EL (cell line): ENCODE data around the gene ALDH8A1.
"Not testable (repeated sequence)": the region's sequence is repeated elsewhere in the genome, so short reads cannot be mapped to it uniquely, and the experiment has no call there.

Experiments
- DNase-seq: peaks from one replicate; pipeline ENCODE4 v3.0.0-alpha.2; 2016

ALDH8A1 gene

DNA sequence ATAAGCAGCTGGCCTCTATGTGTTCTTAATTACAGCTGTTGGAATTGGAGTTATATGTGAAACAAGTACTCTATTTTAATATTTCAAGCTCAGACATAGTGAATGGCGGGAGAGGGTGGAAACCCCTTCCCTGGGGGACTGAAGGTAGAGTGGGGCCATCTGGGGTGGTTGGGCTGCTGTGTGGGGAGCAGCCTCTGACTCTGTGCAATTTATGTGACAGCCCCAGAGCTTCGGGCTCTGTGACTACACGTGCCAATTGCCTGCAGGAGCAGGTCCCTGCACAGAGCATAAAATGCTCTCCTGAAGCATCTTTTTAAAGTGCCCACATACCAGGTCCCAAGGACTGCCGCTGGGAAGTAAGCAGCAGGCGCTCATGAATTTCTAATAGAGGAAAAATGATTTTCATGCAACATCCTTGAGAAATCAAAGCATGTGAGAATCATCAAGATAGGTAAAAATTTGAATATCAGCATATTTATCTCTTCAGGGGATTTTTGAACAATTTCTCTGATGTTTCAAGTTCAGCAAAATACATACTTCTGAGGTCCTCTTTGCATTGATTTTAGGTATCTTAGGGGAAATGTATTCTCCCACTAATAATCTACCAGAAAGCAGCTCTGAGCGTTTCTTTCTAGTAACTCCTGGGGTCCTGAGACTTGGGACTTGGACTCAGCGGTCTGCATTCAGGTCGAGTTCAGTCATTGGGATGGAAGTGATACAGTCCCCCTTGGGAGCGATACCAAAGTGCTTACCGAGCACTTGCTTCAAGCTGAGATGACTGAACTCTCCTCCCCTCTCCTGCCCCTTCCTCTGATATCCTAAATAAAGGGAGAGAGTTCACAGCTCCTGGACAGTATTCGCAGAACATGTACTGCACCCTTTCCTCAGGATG lies 40.0 kb downstream of the ALDH8A1 start:
- DNase-seq: no peak

GRCh38 chr6:134908906-134909516 lies 40.9 kb downstream of the ALDH8A1 start:
- DNase-seq: peak; percentile 99

- DNase-seq: not testable (repeated sequence)
Measured at GRCh38 chr6:134904731-134905130, 45.2 kb downstream of the ALDH8A1 start.

DNA sequence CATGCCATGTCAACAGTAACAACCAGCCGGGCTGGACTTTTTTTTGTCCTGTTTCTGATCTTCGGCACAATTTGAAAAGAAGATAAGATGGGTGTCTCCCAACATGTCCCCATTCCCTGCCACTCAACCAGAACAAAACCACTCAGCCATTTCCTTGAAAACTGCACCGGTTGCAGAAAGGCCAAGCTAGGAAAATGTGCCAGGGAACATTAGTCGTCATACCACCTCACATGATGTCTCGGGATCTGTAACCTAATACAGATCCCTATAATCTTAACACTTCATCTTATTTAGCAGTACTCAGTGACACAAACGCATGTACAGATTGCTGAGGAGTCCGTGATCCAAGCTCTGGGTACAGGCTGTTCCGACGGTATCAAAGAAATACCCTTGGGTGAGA lies 46.5 kb downstream of the ALDH8A1 start:
- DNase-seq: no peak

DNA sequence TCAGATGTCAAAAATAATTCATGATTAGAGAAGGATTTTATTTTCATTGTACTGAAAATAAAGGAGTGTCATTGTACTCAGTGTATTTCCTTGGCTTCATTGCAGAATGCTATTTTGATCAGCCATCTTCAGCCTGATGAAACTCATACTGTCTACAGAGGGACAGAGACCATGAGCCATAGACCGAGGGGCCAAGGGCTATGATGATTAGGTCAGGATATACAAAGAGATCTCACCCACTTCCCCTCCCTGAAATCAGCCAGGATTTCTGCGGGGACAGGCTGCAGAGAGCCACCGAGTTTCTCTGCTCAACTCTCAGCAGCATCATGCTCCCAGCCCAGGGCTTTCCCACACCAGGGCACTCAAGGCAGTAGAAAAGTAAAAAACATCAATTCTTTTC lies 47.0 kb downstream of the ALDH8A1 start:
- DNase-seq: no peak

DNA sequence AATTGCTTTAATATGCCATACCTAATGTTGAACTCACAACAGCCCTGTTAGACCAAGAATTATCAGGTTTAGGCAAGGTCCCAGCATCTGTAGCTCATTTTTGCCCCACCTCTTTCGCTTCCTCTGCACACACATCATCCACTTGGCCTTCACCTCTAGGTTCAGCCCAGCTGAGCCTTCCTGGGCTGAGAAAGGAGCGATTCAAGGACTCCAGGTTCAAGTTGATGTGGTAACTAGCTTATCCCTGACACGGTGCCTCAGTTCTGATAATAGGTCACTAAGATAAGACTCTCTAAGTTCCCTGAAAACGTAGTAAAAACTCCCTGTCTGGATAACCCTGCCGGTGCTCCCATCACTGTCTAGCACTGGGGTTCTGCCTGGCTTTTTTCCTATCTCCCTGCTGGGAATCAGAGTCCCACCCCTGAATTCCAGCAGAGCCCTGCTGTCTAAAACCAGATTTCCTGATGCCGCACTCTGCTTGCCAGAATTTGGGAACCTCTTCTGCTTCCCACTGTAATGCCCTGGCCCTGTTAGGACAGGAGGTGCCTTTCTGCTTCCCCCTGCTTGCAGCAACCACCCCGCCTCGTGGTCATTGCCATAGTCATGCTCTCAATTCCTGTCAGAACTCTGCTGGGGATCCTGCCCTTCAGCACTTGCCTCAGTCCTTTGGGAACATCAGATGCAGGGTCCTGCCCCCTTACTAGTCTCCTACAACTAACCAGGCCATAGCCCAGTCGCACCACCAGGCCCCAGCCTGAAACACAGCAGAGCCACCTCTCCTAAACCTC lies 47.6 kb downstream of the ALDH8A1 start:
- no peak for DNase-seq

DNA sequence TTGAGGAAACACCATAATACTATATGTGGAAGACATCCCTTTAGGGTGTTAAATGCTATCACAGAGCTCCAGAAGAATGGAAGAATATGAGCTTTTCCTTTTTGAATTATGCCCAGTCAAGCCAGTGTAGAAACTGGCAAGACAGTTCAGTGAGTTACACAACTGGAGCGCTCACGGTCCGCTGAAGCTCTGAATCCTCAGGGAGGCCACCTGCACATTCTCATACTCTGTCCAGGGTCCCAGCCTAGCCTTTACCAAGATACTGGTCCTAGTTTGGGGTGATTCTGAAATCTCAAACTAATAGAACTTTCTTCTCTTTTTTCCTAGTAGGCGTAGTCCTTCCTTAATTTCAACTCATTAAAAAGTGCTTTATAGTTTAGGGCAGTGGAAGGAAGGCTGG lies 51.3 kb downstream of the ALDH8A1 start:
- DNase-seq: no peak

DNA sequence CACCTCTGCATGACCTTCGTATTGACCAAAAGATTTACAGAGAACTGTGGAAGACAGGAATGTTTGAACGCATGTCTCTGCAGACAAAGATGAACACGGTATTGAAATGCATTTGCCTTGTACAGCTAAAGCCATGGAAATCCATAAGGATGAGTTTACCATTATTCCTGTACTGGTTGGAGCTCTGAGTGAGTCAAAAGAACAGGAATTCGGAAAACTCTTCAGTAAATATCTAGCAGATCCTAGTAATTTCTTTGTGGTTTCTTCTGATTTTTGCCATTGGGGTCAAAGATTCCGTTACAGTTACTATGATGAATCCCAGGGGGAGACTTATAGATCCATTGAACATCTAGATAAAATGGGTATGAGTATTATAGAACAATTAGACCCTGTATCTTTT lies 51.7 kb downstream of the ALDH8A1 start:
- DNase-seq: peak; percentile 36

DNA sequence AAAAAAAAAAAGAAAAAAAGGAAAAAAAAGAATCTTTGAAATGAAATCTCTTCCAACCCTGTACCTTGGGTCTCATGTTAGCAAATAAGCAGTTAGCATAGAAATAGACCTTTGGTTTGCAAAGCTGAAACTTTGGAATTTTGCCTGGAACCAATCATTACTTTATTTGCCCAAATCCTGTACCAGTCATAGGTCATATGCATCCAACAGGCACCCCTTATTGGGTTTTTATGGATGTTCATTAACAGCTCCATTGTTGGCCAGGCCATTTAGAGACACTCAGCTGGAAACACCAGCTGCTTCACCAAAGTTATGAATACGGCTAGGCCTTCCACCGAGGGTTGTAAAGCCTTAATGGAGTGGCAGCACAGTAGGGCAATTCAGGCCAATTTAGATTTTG lies 53.0 kb downstream of the ALDH8A1 start:
- DNase-seq: no peak

DNA sequence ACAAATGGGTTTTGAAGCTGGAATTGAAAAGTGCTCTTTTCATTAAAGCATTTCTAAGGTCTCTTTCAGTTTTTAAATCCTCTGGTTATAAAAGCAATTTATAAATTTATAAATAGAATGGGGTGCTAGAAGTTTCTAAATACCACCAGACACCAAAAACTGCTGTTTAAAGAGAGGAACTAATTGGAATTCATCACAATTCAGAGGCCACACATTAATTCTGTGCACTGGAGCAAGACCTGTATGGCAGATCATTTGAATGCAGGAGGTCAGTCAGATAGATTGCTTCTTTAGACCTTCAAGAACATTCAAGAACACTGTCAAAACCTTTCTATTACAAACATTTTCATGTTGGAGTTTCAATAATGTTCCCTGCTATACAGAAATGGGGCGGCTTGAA lies 55.1 kb downstream of the ALDH8A1 start:
- DNase-seq: no peak

DNA sequence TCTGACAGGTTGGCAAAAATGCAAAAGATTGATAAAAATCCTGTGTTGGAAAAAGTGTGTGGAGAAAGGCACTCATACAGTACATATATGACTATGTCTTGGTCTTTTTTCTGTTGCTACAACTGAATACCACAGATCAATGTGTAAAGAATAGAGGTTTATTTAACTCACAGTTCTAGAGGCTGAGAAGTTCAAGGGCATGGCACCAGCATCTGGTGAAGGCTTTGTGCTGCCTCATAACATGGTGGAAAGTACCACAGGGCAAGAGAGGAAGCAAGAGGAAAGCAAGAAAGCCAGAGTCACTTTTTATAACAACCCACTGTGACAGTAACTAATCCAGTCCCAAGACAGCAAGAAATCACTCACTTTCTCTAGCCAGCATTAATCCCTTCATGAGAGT lies 57.5 kb downstream of the ALDH8A1 start:
- no peak for DNase-seq

DNA sequence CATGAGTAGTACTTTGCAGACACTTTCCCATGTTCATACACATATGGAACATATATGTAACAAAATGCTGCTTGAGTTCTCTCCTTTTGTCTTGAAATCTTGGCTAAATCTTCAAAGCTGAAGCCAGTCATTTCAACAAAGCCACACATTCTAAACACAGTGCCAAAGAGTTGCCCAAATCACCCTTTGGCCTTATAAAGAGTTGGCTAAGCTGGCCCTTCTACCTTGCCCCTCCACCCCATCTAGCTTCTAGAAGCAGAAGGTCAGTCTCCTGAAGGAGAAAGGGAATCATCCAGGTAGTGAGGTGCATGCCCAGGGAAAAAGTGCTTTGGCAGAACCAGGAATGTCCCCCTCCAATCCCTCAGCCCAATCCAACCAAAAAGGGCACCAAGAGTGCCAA lies 58.3 kb downstream of the ALDH8A1 start:
- no peak for DNase-seq

GRCh38 chr6:134888316-134888715 lies 61.6 kb downstream of the ALDH8A1 start:
- DNase-seq: no peak

DNA sequence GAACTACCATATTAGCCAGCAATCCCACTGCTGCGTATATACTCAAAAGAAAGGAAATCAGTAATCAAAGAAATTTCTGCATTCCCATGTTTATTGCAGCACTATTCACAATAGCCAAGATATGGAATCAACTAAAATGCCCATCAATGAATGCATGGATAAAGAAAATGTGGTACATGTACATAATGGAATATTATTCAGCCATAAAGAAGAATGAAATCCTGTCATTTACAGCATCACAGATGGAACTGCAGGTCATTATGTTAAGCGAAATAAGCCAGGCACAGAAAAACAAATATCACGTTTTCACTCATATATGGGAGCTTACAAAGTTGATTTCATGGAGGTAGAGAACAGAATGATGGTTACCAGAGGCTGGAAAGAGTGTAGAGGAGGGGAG lies 65.1 kb downstream of the ALDH8A1 start:
- DNase-seq: no peak

DNA sequence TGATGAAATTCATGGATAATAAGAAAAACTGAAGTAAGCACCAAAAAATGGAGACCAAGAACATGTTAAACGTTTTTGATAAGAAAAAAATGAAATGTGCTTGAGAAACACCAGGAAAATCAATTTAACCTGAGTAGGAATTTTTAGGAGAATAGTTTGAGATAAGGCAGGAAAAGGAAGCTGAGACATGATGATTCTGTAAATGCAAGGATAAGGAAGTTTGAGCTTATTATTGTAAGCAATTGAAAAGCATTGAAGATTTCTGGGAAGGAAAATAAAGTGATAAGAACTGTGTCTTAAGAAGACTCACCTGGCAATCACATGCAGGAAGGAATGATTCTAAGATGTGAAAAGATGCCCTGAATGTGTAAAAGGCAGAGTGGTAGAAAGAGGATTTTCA lies 66.6 kb downstream of the ALDH8A1 start:
- no peak for DNase-seq

GRCh38 chr6:134882426-134883038 lies 67.4 kb downstream of the ALDH8A1 start:
- peak; percentile 60 for DNase-seq

DNA sequence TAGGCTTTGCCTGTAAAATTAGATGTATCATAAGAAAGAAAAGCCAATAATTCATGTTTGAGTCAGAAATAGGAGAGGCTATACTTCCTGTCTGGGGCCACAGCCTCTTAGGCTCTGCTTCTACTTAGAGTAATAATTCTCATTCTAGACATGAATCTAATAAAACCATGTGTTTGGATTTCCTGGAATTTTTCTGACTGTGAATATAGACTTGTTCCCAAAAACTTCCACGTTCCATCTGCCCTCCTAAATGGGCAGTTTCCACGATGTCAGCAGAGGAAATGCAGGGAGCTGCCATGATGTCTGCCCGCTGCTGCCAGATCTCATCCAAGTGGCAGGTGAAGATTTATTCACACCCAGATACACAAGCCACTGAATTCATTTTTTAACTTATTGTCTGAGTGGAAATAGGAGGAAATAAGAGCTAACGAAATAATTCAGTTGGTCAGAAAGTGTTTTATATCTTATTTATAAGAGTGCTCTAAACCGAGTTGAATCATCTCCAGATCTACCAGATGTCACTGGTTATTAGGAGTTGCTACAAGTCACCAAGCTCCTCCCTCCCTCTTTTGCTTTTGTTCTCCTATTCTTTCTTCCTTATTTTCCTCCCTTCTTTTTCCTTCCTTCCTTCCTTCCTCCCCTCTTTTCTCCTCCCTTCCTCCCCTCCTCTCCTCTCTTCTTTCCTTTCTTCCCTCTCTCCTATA lies 69.3 kb downstream of the ALDH8A1 start:
- DNase-seq: peak; percentile 24

DNA sequence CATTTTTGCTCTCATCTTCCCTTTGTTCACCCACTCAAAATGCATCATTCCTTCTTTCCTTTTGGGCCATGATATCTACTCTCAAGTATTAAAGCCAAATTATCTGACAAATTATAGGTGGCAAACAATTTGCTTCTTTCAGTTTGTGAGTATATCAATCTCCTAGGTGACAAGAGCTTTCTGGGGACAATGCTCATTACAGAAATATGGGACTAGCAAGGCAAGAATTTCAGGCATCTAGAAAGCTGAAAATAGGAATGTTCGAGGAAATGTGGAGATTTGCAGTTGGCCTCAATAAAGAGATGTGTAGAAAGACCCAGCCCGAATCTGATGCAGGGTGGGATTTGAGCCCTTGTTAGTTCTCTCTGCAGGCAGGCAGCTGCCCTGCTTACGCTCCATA lies 71.8 kb downstream of the ALDH8A1 start:
- DNase-seq: peak; percentile 18

DNA sequence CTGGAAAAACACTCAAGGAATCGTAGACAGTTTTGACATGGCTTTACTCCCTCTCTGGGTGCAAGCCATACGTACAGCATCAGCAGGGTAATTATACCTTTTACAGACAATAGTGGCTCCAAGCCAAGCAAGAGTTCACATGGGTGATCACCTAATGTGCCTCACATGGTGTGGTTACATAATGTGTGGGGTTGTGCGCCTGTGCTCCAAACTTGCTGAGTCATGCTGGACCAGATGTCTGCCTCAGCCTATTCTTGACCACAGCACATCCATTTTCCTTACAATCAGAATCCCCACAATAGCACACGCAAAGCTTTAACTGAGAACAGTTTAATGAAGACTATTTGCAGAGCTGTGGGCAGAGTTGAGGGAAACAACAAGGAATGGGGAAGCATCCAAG lies 74.5 kb downstream of the ALDH8A1 start:
- DNase-seq: no peak

DNA sequence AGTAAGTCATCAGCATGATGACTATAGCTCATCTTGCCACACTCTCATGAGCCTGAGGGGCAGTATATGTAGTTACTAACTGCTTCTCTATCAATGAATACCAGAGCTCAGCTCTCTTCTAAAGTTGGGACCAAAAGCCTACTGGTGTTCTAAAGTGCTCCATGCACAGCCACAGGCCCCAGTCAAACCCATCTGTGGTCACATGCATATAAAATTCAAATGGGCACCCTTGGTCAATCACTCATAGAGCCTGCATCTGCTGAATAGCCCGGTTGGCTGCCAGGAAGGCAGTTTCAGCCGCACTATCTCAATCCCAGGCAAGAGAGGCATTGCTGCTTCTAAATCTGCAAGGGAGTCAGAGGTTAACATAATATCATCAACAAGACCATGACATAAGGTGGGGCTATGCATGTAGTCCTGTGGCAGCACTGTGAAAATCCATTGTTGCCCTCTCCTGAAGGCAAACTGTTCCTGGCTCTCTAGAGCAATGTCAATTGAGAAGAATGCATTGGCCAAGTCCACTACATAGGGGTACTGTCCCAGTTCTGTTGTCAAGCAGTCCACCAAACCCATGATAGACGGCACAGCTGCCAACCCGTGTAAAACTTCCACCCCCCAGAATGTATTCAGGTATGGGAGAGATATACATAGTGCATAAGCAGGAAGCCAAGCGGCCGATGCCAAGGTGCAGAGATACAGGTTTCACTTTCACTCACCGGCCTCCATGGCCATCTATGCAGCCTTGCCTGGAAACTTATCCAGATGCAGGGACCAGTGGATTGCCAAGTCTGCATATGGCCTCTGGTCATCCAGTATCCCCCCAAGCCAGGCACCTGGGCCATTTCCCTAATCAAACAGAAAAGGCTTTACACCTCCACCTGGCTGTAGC lies 76.2 kb downstream of the ALDH8A1 start:
- no peak for DNase-seq

DNA sequence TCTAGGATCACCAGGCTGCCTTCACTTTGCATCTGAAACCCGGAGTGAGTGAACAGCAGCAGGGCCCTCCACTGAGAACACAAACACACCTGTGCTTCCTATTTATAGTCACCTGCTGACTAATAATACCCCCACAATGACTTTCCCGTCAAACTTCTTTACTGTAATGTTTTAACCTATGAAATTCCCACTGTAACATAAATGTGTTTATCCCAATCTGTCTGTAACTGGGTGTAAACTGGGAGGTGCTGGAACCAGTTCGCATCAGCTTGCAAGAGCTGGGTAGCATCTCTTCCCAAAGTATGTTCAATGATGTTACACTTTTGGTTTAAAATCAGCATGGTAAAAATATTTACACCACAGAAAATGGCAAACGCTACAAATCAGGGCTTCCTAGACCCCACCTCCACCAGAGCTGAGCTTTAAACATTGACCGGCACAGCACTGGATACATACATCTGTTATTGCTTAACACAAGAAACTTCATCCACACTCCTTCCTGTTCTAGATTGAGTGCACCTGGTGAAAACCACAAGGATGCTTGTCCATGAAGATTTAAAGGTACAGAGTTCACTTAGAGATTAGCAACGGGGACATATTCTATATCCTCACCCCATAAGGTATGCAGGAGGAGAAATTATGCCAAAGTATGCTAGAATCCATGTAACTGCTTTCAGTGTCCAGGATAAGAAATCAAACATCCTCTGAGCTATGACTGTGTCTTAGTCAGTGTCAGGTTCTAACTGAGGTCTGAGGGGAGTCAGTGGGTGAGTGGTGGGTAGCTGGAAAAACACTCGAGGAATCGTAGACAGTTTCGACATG lies 79.0 kb downstream of the ALDH8A1 start:
- no peak for DNase-seq
